Nephron (organoid): Measurements from ENCODE around the gene TOX3.

Source experiments
- H3K27ac Mint-ChIP-seq, 3 experiments: 2 replicates each; pipeline ENCODE4 v1.8.0; 2020; ENCODE audit warnings: mixed read lengths in 3 of 3, mild to moderate bottlenecking in 2 of 3, moderate library complexity in 1 of 3
- H3K27me3 Mint-ChIP-seq: 2 replicates; pipeline ENCODE4 v1.8.0; 2021; ENCODE audit warnings: low read depth, mild to moderate bottlenecking, moderate library complexity, mixed read lengths
- H3K36me3 Mint-ChIP-seq: 2 replicates; pipeline ENCODE4 v1.8.0; 2020; ENCODE audit warnings: low read depth, mixed read lengths
- H3K4me1 Mint-ChIP-seq: 2 replicates; pipeline ENCODE4 v1.8.0; 2020; ENCODE audit warnings: mixed read lengths
- H3K4me3 Mint-ChIP-seq, 3 experiments: 2 replicates each; pipeline ENCODE4 v1.8.0; 2020; ENCODE audit warnings: mild to moderate bottlenecking in 3 of 3, mixed read lengths in 3 of 3, moderate library complexity in 2 of 3
- H3K9me3 Mint-ChIP-seq: 2 replicates; pipeline ENCODE4 v1.8.0; 2020; ENCODE audit warnings: mixed read lengths
- CTCF ChIP-seq, 3 experiments: fragments of 200-600 bp; sonication (generic); IDR thresholded peaks; one replicate each; pipeline ENCODE4 v1.5.0; 2021; ENCODE audit warnings: antibody characterized with exemption in 3 of 3; ENCODE audit not compliant: unreplicated experiment in 3 of 3

TOX3 gene

GRCh38 chr16:52450241-52450640, 96.7 kb downstream of the TOX3 start:
- Mint-ChIP-seq H3K4me1 (peaks cover 6% of the 10 kb centered on the region), H3K27me3 (no peaks in the 10 kb centered on the region), H3K9me3 (no peaks in the 10 kb centered on the region), H3K36me3 (peaks cover 15% of the 10 kb centered on the region), H3K4me3 (no peak overlapping the region), H3K27ac (no peak overlapping the region)
- TF ChIP-seq CTCF (IDR thresholded peaks at IDR 0.05; ENCODE audit: unreplicated experiment in 3 of 3) = no peak

- Mint-ChIP-seq H3K27ac (no peak overlapping the region), H3K36me3 (peaks cover 5% of the 10 kb centered on the region), H3K27me3 (no peaks in the 10 kb centered on the region), H3K4me3 (no peak overlapping the region), H3K9me3 (no peaks in the 10 kb centered on the region), H3K4me1 (peaks cover 6% of the 10 kb centered on the region)
- TF ChIP-seq CTCF (IDR thresholded peaks at IDR 0.05; ENCODE audit: unreplicated experiment in 3 of 3) = no peak
Measured at GRCh38 chr16:52446080-52446479, 100.9 kb downstream of the TOX3 start.

GRCh38 chr16:52441886-52442285, 105.1 kb downstream of the TOX3 start:
- Mint-ChIP-seq H3K4me1 (peaks cover 10% of the 10 kb centered on the region), H3K36me3 (peaks cover 14% of the 10 kb centered on the region), H3K27me3 (no peaks in the 10 kb centered on the region), H3K9me3 (peaks cover 3% of the 10 kb centered on the region), H3K27ac (no peak overlapping the region), H3K4me3 (no peak overlapping the region)
- no peak for TF ChIP-seq CTCF (IDR thresholded peaks at IDR 0.05; ENCODE audit: unreplicated experiment in 3 of 3)

- Mint-ChIP-seq H3K27ac (no peak overlapping the region), H3K4me1 (peaks cover 15% of the 10 kb centered on the region), H3K4me3 (no peak overlapping the region), H3K27me3 (no peaks in the 10 kb centered on the region), H3K36me3 (peaks cover 14% of the 10 kb centered on the region), H3K9me3 (peaks cover 3% of the 10 kb centered on the region)
- no peak for TF ChIP-seq CTCF (IDR thresholded peaks at IDR 0.05; ENCODE audit: unreplicated experiment in 3 of 3)
Measured at GRCh38 chr16:52440248-52440647, 106.7 kb downstream of the TOX3 start.

GRCh38 chr16:52439750-52440149, 107.2 kb downstream of the TOX3 start:
- H3K4me3 Mint-ChIP-seq = no peak overlapping the region
- H3K27me3 Mint-ChIP-seq = no peaks in the 10 kb centered on the region
- H3K9me3 Mint-ChIP-seq = peaks cover 3% of the 10 kb centered on the region
- H3K4me1 Mint-ChIP-seq = peaks cover 20% of the 10 kb centered on the region
- no peak for TF ChIP-seq CTCF (IDR thresholded peaks at IDR 0.05; ENCODE audit: unreplicated experiment in 3 of 3)
- no peak overlapping the region for H3K27ac Mint-ChIP-seq
- H3K36me3 Mint-ChIP-seq = peaks cover 14% of the 10 kb centered on the region

- no peak overlapping the region for H3K27ac Mint-ChIP-seq
- H3K36me3 Mint-ChIP-seq = peaks cover 14% of the 10 kb centered on the region
- no peak overlapping the region for H3K4me3 Mint-ChIP-seq
- no peaks in the 10 kb centered on the region for H3K27me3 Mint-ChIP-seq
- peaks cover 21% of the 10 kb centered on the region for H3K4me1 Mint-ChIP-seq
- peaks cover 3% of the 10 kb centered on the region for H3K9me3 Mint-ChIP-seq
- no peak for TF ChIP-seq CTCF (IDR thresholded peaks at IDR 0.05; ENCODE audit: unreplicated experiment in 3 of 3)
Measured at GRCh38 chr16:52439171-52439701, 107.7 kb downstream of the TOX3 start.
